Measurements from ENCODE around the gene BCAS3.

DNA sequence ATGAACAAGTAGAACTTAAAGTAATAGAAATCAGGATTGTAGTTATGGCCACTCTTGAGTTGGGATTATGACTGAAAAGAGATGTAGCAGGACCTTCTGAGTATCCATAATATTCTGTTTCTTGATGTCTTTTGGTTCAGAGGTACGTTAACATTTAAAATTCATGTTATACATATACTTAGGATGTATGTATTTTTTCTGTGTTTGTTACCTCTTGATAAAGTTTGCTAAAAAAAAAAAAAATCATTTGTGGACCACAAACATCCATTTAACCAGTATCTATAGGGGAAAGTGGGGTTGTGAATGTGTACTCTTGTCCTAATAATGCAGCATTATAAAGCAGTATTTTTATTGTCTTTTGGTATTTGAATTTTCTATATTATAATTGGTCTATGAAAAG, 65.6 kb downstream of the BCAS3 start:
- TF ChIP-seq, protein P1, sequence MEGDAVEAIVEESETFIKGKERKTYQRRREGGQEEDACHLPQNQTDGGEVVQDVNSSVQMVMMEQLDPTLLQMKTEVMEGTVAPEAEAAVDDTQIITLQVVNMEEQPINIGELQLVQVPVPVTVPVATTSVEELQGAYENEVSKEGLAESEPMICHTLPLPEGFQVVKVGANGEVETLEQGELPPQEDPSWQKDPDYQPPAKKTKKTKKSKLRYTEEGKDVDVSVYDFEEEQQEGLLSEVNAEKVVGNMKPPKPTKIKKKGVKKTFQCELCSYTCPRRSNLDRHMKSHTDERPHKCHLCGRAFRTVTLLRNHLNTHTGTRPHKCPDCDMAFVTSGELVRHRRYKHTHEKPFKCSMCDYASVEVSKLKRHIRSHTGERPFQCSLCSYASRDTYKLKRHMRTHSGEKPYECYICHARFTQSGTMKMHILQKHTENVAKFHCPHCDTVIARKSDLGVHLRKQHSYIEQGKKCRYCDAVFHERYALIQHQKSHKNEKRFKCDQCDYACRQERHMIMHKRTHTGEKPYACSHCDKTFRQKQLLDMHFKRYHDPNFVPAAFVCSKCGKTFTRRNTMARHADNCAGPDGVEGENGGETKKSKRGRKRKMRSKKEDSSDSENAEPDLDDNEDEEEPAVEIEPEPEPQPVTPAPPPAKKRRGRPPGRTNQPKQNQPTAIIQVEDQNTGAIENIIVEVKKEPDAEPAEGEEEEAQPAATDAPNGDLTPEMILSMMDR (IDR thresholded peaks at IDR 0.05; ENCODE audit: poor library complexity, severe bottlenecking) = no peak
- no peak for TF ChIP-seq MXI1 (conservative IDR thresholded peaks at IDR 0.05; ENCODE audit: poor library complexity, severe bottlenecking)
- TF ChIP-seq TAF1 (IDR thresholded peaks at IDR 0.05; ENCODE audit: low read depth) = no peak
- TF ChIP-seq EP300 (conservative IDR thresholded peaks at IDR 0.05; ENCODE audit: poor library complexity, severe bottlenecking) = no peak
- TF ChIP-seq EZH2 (IDR thresholded peaks at IDR 0.05; ENCODE audit: borderline replicate concordance, insufficient read depth, low read length, poor library complexity, severe bottlenecking) = no peak
- no peak for TF ChIP-seq POLR2AphosphoS5 (IDR thresholded peaks at IDR 0.05)
- TF ChIP-seq, protein P2, sequence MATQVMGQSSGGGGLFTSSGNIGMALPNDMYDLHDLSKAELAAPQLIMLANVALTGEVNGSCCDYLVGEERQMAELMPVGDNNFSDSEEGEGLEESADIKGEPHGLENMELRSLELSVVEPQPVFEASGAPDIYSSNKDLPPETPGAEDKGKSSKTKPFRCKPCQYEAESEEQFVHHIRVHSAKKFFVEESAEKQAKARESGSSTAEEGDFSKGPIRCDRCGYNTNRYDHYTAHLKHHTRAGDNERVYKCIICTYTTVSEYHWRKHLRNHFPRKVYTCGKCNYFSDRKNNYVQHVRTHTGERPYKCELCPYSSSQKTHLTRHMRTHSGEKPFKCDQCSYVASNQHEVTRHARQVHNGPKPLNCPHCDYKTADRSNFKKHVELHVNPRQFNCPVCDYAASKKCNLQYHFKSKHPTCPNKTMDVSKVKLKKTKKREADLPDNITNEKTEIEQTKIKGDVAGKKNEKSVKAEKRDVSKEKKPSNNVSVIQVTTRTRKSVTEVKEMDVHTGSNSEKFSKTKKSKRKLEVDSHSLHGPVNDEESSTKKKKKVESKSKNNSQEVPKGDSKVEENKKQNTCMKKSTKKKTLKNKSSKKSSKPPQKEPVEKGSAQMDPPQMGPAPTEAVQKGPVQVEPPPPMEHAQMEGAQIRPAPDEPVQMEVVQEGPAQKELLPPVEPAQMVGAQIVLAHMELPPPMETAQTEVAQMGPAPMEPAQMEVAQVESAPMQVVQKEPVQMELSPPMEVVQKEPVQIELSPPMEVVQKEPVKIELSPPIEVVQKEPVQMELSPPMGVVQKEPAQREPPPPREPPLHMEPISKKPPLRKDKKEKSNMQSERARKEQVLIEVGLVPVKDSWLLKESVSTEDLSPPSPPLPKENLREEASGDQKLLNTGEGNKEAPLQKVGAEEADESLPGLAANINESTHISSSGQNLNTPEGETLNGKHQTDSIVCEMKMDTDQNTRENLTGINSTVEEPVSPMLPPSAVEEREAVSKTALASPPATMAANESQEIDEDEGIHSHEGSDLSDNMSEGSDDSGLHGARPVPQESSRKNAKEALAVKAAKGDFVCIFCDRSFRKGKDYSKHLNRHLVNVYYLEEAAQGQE (IDR thresholded peaks at IDR 0.05; ENCODE audit: borderline replicate concordance) = no peak
- no peak for TF ChIP-seq RAD21 (conservative IDR thresholded peaks at IDR 0.05)
